Activated CD4-positive, alpha-beta T cell treated with anti-CD3 and anti-CD28 coated beads, Interleukin-2, amount 10 ng/mL, durations not matched to agents 7 days and 5 days (primary cell): ENCODE measurements around the gene TWIST1. TPM values are rescaled to one million over a fixed set of nuclear protein-coding genes. Genes with fewer than 3 reads are reported as not detected.

Experiments used
- total RNA-seq, 2 experiments: library from RNA; stranded (reverse); gene quantifications; one replicate each; pipeline ENCODE4 v1.2.3, GENCODE V29; 2021

The TWIST1 gene
- total RNA-seq, 2 experiments from 2014 or later, result 0.12 to 0.25 TPM

Other genes with a start within 250 kb of the TWIST1 start
- gene FERD3L, start 27.8 kb upstream of the TWIST1 start, total RNA-seq, result not detected